IPS DF 4.7 (cell line): ENCODE data around the gene KLHL40.

Experiments
- DNase-seq: peaks from one replicate; pipeline ENCODE4 v3.0.0-alpha.2; 2013; ENCODE audit warnings: low spot score; ENCODE audit errors: extremely low read depth

The KLHL40 gene

GRCh38 chr3:42736081-42736480, 50.7 kb downstream of the KLHL40 start:
- DNase-seq = no peak

DNA sequence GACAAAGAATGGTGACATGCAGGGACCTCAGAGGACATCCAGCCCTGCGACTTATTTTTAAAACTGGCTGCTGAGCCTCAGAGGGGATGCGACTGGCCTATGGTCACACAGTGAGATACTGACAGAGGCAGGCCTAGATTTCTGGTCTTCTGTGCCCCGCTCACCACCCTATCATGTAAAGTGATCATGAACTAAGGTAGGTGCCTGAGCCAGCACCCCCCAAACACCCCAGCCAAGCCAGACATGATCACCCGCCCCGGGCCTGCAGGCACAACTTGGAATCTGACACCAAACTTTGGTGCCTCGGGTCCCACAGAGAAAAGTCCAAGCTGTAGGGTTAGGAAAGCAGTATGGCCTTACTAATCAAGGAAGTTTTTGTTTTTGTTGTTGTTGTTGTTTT, 51.2 kb downstream of the KLHL40 start:
- no peak for DNase-seq

GRCh38 chr3:42739401-42740158, 54.2 kb downstream of the KLHL40 start:
- no peak for DNase-seq

- DNase-seq = no peak
Measured at GRCh38 chr3:42741796-42742195, 56.5 kb downstream of the KLHL40 start.
